Heart right ventricle (tissue), 16 donors: Measurements from ENCODE around the gene URAD. TPM values are rescaled to one million over a fixed set of nuclear protein-coding genes. Genes with fewer than 3 reads are reported as not detected.

ENCODE experiments used
- ATAC-seq, 8 donors: fragments of 200-7000 bp; cut with Tn5 transposase; one replicate each; pipeline ENCODE4 v1.9.1; 2020; ENCODE audit warnings: mild to moderate bottlenecking in 8 of 8, moderate library complexity in 8 of 8, moderate number of reproducible peaks in 1 of 8
- DNase-seq, 2 donors: peaks; one replicate each; pipeline ENCODE4 v3.0.0-alpha.2; 2020
- H3K27ac ChIP-seq, 10 donors: fragments of 200-600 bp; sonication (generic) in 2 of 10; one replicate each; pipeline versions ENCODE4 v1.5.0 to v1.8.0; 2020 to 2022; ENCODE audit warnings: mild to moderate bottlenecking in 3 of 10
- H3K27me3 ChIP-seq, 7 donors: fragments of 200-600 bp; one replicate each; pipeline ENCODE4 v1.8.0; 2021 to 2022; ENCODE audit warnings: mild to moderate bottlenecking in 2 of 7
- H3K36me3 ChIP-seq, 9 donors: fragments of 200-600 bp; sonication (generic) in 1 of 9; one replicate each; pipeline versions ENCODE4 v1.5.0 to v1.8.0; 2020 to 2022; ENCODE audit warnings: mild to moderate bottlenecking in 2 of 9
- H3K4me1 ChIP-seq, 9 donors: fragments of 200-600 bp; sonication (generic) in 1 of 9; one replicate each; pipeline versions ENCODE4 v1.5.0 to v1.8.0; 2020 to 2022; ENCODE audit warnings: mild to moderate bottlenecking in 4 of 9
- H3K4me3 ChIP-seq, 10 donors: fragments of 200-600 bp; sonication (generic) in 2 of 10; one replicate each; pipeline versions ENCODE4 v1.5.0 to v1.8.0; 2020 to 2022; ENCODE audit warnings: mild to moderate bottlenecking in 7 of 10, moderate library complexity in 2 of 10
- H3K9me3 ChIP-seq, 11 donors: fragments of 200-600 bp in 10 of 11; sonication (generic) in 2 of 11; one replicate each; pipeline versions ENCODE4 v1.5.0 to v1.8.0; 2013 to 2022; ENCODE audit warnings: mild to moderate bottlenecking in 2 of 11, control low read depth in 1 of 11, moderate library complexity in 1 of 11
- CTCF ChIP-seq, 9 donors: fragments of 200-600 bp; sonication (generic) in 2 of 9; IDR thresholded peaks; one replicate each; pipeline versions ENCODE4 v1.5.0 to v1.8.0; 2021 to 2022; ENCODE audit warnings: antibody characterized with exemption in 9 of 9, mild to moderate bottlenecking in 5 of 9, moderate library complexity in 1 of 9
- WGBS, 2 donors: extraction: QIAGEN DNeasy Blood & Tissue Kit; methylation state at CpG; one replicate each; pipeline ENCODE4 v1.1.7; 2013; ENCODE audit warnings: inconsistent platforms in 1 of 2; 5-methylcytosine and 5-hydroxymethylcytosine counted together
- intact Hi-C, 10 donors: fragments of 100-400 bp; cut with DNase I; formaldehyde crosslinking; loops; one replicate each; pipeline versions ENCODE4 v1.11.1 to v1.14.2; 2022
- polyA plus RNA-seq, 2 donors: library from polyadenylated mRNA; stranded (reverse); fragments of 200-250 nt; gene quantifications; one replicate each; pipeline ENCODE4 v1.2.3, GENCODE V29; 2013
- total RNA-seq, 10 donors: library from RNA; stranded (reverse); fragmentation: NEBNext Ultra II Directional in 3 of 10; extraction: Animal tissue kit (Norgen Biotek cat#: 25700) in 3 of 10; gene quantifications; one replicate each; pipeline versions ENCODE4 v1.2.1 to v1.2.4, GENCODE V29; 2021 to 2023
- donor health status: Arrhythmogenic right ventricular cardiomyopathy.
- donor health status: ischemic (EF 13 %, LVEDD 7.1; RV severe dilation, severe dysfunction).
- donor health status: healthy with polysubstance abuse.
- donor health status: DM: no; HTN: yes; CAD: no.
- donor health status: DM: no; HTN: no; CAD: no.
- donor health status: ischemic (EF 25% LVEDD 6.9; RV normal size, moderate dysfunction).
- donor health status: ischemic (EF 25% LVEDD 5.7; RV mildly dilated, moderate dysfunction).
- donor health status: healthy.
- donor health status: DM: yes; HTN: yes; CAD: no.
- donor health status: Ischemic cardiomyopathy.
- donor health status: ischemic (EF 35%, LVEDD 5.7; RV mildly dilated, moderate dysfunction).
- donor health status: nonischemic (EF 11% LVEDD 7.7; RV severe dilation, severe dysfunction).
- donor health status: DM: yes; HTN: yes; CAD: no.
- donor health status: PGD.
- donor health status: ischemic (EF 29% LVEDD 5.4; RV normal size, mild dysfunction).
- donor health status: nonischemic (EF 23%, LVEDD 6.1; RV moderate dilation, normal function).

Gene URAD
- total and polyA plus RNA-seq, 12 donors: 0.07 TPM; not detected in 11

DNA sequence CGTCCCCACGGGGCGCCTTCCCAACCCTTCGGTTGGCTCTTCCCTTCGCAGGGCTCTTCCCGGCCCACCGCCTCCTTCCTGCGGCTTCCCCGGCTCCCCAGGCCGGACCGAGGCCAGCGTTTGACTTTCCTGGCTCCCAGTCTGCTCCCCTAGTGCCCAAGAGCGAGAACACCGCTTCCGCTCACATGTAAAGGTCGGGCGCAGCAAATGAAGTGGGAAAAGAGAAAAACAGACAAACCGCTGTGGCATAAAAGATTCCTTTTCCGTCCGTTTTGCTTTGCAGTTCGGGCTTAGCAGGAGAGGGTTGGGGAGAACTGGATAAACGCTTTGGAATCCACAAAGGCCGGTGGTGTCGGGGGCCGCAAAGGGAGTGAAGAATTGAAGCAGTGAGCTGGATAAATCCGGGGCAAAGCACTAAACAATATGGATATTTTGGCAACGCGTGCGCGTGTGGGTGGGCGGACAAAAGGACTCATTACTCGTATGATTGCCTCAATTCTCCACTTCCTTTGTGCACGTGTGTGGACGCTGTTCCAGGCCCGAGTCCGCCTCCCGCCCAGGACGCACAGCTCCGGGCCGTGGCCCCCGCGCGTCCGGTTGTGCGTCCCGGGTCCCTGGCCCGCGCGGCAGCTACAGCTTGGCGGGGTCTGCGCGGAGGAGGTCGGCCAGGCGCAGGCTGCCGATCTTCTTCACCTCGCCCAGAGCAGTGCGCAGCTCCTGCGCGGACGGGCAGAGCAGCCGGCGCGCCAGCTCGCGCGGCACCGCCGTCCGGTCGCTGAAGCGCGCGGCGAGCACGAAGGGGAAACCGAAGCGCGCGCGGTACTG, 10.8 kb downstream of the URAD start:
- H3K4me1 ChIP-seq: peaks cover 0 to 38% (median 26%) of the 10 kb centered on the region in 9 donors
- no peak for TF ChIP-seq CTCF (IDR thresholded peaks at IDR 0.05)
- H3K4me3 ChIP-seq: peak overlapping the region in 2 of 10 donors; percentile 7 to 11
- H3K27ac ChIP-seq: no peak overlapping the region
- 1% methylated on average over 77 to 80 of the region's 80 CpGs for WGBS, 2 donors
- intact Hi-C loops: no loop called here
- peaks cover 66 to 100% (median 100%) of the 10 kb centered on the region in 7 donors for H3K27me3 ChIP-seq
- no peaks in the 10 kb centered on the region for H3K9me3 ChIP-seq
- ATAC-seq (no peak), DNase-seq (no peak)
- no peaks in the 10 kb centered on the region for H3K36me3 ChIP-seq

- no peak for TF ChIP-seq CTCF (IDR thresholded peaks at IDR 0.05)
- H3K27me3 ChIP-seq: peaks cover 60 to 100% (median 100%) of the 10 kb centered on the region in 7 donors
- H3K27ac ChIP-seq: no peak overlapping the region
- no peak overlapping the region for H3K4me3 ChIP-seq
- no peaks in the 10 kb centered on the region for H3K9me3 ChIP-seq
- intact Hi-C loops: no loop called here
- DNase-seq (no peak), ATAC-seq (no peak)
- H3K4me1 ChIP-seq: peaks cover 0 to 38% (median 26%) of the 10 kb centered on the region in 9 donors
- H3K36me3 ChIP-seq: no peaks in the 10 kb centered on the region
- 5 to 10% methylated on average over 12 of the region's 12 CpGs for WGBS, 2 donors
These were observed 12.0 kb downstream of the URAD start for GRCh38 chr13:27976362-27977091.

- no peak for DNase-seq
- no peak for ATAC-seq
- H3K27me3 ChIP-seq: peaks cover 64 to 100% (median 100%) of the 10 kb centered on the region in 7 donors
These were observed 12.7 kb downstream of the URAD start for GRCh38 chr13:27975564-27976361.

More at GRCh38 chr13:27975564-27976361, 12.7 kb downstream of the URAD start:
- H3K9me3 ChIP-seq: no peaks in the 10 kb centered on the region
- H3K27ac ChIP-seq: no peak overlapping the region
- peaks cover 0 to 38% (median 26%) of the 10 kb centered on the region in 9 donors for H3K4me1 ChIP-seq
- no peak for TF ChIP-seq CTCF (IDR thresholded peaks at IDR 0.05)
- H3K36me3 ChIP-seq: no peaks in the 10 kb centered on the region
- intact Hi-C loops: no loop called here
- no peak overlapping the region for H3K4me3 ChIP-seq
- 2 to 3% methylated on average over 51 of the region's 51 CpGs for WGBS, 2 donors
